ENCODE measurements around the gene LIX1L. TPM values are rescaled to one million over a fixed set of nuclear protein-coding genes. Genes with fewer than 3 reads are reported as not detected.

Gene LIX1L
- total and polyA plus RNA-seq, 2 of the 13 experiments (the other 11 are each of a cell fraction or from before 2014, with no cell fraction given) = 8.1 to 24.9 TPM

- no peak for TF ChIP-seq PRDM15 (CRISPR knock-in tag; IDR thresholded peaks at IDR 0.05)
- TF ChIP-seq, protein P1, sequence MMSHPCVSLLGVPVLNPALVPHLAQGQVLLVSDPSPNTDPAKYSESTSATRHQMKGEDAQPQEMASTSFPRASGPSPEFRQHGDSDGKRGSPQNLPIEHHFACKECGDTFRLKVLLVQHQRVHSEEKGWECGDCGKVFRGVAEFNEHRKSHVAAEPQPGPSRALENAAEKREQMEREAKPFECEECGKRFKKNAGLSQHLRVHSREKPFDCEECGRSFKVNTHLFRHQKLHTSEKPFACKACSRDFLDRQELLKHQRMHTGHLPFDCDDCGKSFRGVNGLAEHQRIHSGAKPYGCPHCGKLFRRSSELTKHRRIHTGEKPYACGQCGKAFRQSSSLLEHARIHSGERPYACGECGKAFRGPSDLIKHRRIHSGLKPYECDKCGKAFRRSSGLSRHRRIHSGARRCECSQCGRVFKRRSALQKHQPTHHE (CRISPR knock-in tag; IDR thresholded peaks at IDR 0.05; ENCODE audit: borderline replicate concordance) = no peak
- no peak for TF ChIP-seq FOXC1 (CRISPR knock-in tag; IDR thresholded peaks at IDR 0.05; ENCODE audit: borderline replicate concordance)
- TF ChIP-seq ERF (CRISPR knock-in tag; IDR thresholded peaks at IDR 0.05) = no peak
- TF ChIP-seq SMAD3 (CRISPR knock-in tag; IDR thresholded peaks at IDR 0.05) = no peak
- peak; percentile 54 for TF ChIP-seq TEAD3 (CRISPR knock-in tag; optimal IDR thresholded peaks at IDR 0.05; ENCODE audit: borderline replicate concordance)
- TF ChIP-seq FOXA3 (CRISPR knock-in tag; IDR thresholded peaks at IDR 0.05) = peak; percentile 81
- TF ChIP-seq, protein P2, sequence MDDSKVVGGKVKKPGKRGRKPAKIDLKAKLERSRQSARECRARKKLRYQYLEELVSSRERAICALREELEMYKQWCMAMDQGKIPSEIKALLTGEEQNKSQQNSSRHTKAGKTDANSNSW (CRISPR knock-in tag; IDR thresholded peaks at IDR 0.05; ENCODE audit: borderline replicate concordance) = 0 out of 2 replicates have a peak, but pooled peaks have one; percentile 2
Measured at GRCh38 chr1:145997016-145997717, 39.4 kb upstream of the LIX1L start (continued).

Measured in HepG2 (cell line).